PFSK-1 (cell line): Measurements from ENCODE around the gene PCBP4. TPM values are rescaled to one million over a fixed set of nuclear protein-coding genes. Genes with fewer than 3 reads are reported as not detected.

Experiments
- FOXP2 ChIP-seq: optimal IDR thresholded peaks from 2 replicates; pipeline ENCODE3; 2011; ENCODE audit warnings: borderline replicate concordance, control low read depth, inconsistent platforms; ENCODE audit not compliant: insufficient read depth; ENCODE audit errors: extremely low read length, extremely low read depth
- POLR2AphosphoS5 ChIP-seq: IDR thresholded peaks from 2 replicates; pipeline ENCODE4 v1.6.1; 2012; ENCODE audit warnings: low read depth, mild to moderate bottlenecking, control low read depth, low read length, moderate library complexity
- SIN3A ChIP-seq: IDR thresholded peaks from 2 replicates; pipeline ENCODE4 v1.6.1; 2012; ENCODE audit warnings: mild to moderate bottlenecking, low read length, moderate library complexity, borderline replicate concordance; ENCODE audit not compliant: insufficient read depth
- TAF1 ChIP-seq: IDR thresholded peaks from 2 replicates; pipeline ENCODE4 v1.6.1; 2012; ENCODE audit warnings: low read length, control low read depth, borderline replicate concordance; ENCODE audit not compliant: insufficient read depth
- polyA plus RNA-seq: library from polyadenylated mRNA; unstranded; fragments of >200 nt; gene quantifications from one replicate; pipeline ENCODE4 v1.2.1, GENCODE V29; 2012; ENCODE audit warnings: low read depth, missing spikeins; ENCODE audit not compliant: insufficient read length
- TF ChIP-seq, protein P1 (sequence below), 2 experiments: IDR thresholded peaks; 2 replicates each; pipeline versions ENCODE4 v1.6.1 to v1.8.0; 2011 to 2012; ENCODE audit warnings: low read depth in 2 of 2, low read length in 2 of 2, control low read depth in 1 of 2, inconsistent platforms in 1 of 2, mild to moderate bottlenecking in 1 of 2, moderate library complexity in 1 of 2; ENCODE audit not compliant: insufficient read depth in 1 of 2

PCBP4 gene
- polyA plus RNA-seq, result 147 TPM

DNA sequence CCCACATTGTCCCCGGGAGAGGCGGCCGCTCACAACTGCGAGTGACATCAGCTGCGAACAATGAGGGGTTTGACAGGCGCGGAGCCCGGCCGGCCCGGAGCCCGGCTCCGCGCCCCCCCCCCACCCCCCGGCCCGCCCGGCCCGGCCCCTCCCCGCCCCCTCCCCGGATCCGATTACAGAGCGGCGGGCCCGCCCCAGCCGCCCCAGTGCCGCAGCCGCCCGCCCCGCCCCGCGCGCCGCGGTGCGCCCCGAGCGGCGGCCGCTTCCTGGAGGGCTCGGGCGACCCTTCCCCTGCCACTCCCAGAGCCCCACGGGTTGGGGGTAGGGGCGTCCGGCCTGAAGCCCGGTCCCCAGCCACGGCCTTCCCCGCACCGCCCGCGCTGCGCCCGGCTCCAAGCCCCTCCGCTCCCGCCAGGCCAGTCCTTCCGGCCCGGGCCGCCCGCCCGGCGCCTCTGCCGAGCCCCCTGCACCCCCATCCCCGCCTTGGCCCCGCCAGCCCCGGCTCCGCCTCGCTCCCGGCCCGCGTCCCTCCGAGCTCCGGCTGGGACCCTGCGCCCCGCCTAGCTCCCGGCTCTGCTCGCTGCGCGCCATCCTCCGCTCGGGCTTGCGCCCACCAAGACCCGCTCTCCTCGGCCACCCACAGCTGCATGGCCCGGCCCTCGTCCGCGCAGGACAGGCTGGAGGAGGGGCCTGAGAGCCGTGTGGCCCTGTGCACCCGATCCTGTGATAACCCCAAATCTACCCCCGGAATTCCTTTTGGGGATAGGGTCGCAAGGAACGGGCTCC is at the start of gene PCBP4:
Gene PCBP4 (minus strand): TSS at position 71 of the 786 bp plus-strand sequence. CDS start 6,214 bp downstream, outside the sequence.
- peak; percentile 51 for TF ChIP-seq POLR2AphosphoS5
- no peak for TF ChIP-seq TAF1
- TF ChIP-seq, protein P1, sequence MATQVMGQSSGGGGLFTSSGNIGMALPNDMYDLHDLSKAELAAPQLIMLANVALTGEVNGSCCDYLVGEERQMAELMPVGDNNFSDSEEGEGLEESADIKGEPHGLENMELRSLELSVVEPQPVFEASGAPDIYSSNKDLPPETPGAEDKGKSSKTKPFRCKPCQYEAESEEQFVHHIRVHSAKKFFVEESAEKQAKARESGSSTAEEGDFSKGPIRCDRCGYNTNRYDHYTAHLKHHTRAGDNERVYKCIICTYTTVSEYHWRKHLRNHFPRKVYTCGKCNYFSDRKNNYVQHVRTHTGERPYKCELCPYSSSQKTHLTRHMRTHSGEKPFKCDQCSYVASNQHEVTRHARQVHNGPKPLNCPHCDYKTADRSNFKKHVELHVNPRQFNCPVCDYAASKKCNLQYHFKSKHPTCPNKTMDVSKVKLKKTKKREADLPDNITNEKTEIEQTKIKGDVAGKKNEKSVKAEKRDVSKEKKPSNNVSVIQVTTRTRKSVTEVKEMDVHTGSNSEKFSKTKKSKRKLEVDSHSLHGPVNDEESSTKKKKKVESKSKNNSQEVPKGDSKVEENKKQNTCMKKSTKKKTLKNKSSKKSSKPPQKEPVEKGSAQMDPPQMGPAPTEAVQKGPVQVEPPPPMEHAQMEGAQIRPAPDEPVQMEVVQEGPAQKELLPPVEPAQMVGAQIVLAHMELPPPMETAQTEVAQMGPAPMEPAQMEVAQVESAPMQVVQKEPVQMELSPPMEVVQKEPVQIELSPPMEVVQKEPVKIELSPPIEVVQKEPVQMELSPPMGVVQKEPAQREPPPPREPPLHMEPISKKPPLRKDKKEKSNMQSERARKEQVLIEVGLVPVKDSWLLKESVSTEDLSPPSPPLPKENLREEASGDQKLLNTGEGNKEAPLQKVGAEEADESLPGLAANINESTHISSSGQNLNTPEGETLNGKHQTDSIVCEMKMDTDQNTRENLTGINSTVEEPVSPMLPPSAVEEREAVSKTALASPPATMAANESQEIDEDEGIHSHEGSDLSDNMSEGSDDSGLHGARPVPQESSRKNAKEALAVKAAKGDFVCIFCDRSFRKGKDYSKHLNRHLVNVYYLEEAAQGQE (IDR thresholded peaks at IDR 0.05; ENCODE audit: insufficient read depth in 1 of 2, low read depth in 2 of 2, low read length in 2 of 2), result no peak

DNA sequence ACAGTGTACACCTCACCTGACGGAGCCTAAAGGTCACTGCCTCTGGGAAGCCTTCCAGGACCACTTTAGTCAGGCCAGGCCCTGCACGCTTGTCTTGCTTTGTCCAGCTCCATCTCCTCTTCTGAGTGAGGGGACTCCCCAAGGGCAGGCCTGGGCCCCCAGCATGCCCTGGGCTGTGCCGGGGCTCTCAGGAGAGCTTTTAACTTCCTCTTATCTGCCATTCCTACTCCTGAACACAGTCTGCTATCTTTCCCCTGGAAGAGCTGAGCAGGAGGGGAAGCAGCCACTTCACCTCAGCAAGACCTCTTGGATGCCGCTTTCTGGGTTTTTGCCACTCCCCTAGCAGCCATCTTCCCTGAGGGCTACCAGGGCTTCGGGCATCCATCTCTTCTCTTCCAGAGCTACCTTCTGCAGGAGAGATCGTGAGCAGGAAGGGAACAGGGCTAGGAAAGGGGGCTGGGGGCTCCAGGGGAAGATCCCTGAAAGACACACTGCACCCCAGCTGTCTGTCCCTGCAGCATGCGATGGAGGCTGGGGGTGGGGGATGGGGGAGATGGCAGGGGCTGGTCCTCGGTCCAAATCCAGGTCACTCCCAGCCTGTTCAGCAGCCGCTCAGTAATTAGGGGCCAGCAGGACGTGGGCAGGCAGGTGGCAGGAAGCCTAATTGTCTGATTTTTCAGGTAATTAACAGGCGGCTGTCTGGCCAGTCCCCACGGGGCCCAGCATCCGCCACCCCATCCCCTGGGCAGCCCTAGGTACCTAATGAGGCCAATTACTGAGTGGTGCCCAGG is 48.4 kb upstream of the PCBP4 start:
- TF ChIP-seq SIN3A (no peak), TAF1 (no peak), POLR2AphosphoS5 (no peak), FOXP2 (no peak)
- TF ChIP-seq, protein P1 (IDR thresholded peaks at IDR 0.05; ENCODE audit: insufficient read depth in 1 of 2, low read depth in 2 of 2, low read length in 2 of 2), result no peak

DNA sequence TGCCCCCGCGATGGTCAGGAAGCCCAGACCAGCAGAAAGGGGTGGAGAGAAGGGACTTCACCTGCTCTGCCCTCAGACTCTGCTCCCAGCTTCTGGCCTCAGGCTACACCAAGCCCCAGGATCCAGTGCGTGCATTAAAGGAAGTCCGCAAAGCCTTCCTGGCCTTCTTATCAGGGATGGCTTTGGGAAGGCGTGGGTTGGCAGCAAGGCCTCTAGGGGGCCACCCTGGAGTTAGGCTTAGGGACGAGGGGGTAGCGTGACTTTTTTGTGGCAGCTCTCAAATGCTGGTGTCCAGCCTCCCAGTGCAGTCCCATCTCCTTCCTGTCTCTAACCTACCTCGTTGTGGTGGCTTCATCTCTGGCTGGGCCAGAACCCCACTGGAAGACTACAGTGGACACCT is 47.4 kb upstream of the PCBP4 start:
- no peak for TF ChIP-seq TAF1
- TF ChIP-seq FOXP2, result no peak
- no peak for TF ChIP-seq SIN3A
- TF ChIP-seq, protein P1 (IDR thresholded peaks at IDR 0.05; ENCODE audit: insufficient read depth in 1 of 2, low read depth in 2 of 2, low read length in 2 of 2), result no peak

DNA sequence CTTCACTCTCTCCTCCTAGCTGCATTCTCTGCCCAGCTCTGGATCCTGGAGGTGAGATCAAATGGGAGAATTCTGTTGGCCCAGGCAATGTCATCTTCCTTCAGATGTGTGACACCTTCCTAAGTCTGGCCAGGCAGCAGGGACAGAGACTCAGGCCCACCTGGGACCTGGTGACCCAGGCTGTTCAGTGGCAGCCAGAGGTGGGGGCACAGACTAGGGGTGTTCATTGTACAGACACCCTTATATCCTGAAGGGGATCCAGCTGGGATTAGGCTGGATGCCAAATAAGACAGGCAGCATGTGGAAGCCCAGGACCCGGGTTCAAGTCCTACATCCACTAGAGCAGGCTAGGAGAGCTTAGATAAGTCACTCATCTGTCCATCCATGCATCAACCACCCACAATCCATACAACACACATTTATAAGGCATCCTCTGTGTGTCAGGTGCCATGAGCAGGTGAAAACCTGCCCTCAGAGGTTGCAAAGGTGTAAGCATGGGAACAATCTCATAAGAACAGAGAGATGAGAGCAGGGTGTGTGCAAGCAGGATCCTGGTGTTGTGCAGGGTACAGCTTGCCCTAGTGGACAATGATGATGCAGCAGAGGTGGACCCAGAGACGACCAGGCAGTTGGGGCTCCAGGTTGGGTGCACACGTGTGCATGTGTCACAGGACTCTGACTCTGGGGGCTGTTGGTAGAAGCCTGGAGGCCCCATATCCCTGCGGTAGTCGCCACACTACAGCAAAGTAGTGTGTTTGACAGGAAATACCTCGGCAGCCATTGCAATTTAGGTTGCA is 46.7 kb upstream of the PCBP4 start:
- TF ChIP-seq POLR2AphosphoS5, result no peak
- TF ChIP-seq, protein P1 (IDR thresholded peaks at IDR 0.05; ENCODE audit: insufficient read depth in 1 of 2, low read depth in 2 of 2, low read length in 2 of 2), result no peak
- TF ChIP-seq SIN3A, result no peak
- TF ChIP-seq TAF1, result no peak
- TF ChIP-seq FOXP2, result no peak
